Measurements from ENCODE around the gene TRPM5.

TRPM5 gene

DNA sequence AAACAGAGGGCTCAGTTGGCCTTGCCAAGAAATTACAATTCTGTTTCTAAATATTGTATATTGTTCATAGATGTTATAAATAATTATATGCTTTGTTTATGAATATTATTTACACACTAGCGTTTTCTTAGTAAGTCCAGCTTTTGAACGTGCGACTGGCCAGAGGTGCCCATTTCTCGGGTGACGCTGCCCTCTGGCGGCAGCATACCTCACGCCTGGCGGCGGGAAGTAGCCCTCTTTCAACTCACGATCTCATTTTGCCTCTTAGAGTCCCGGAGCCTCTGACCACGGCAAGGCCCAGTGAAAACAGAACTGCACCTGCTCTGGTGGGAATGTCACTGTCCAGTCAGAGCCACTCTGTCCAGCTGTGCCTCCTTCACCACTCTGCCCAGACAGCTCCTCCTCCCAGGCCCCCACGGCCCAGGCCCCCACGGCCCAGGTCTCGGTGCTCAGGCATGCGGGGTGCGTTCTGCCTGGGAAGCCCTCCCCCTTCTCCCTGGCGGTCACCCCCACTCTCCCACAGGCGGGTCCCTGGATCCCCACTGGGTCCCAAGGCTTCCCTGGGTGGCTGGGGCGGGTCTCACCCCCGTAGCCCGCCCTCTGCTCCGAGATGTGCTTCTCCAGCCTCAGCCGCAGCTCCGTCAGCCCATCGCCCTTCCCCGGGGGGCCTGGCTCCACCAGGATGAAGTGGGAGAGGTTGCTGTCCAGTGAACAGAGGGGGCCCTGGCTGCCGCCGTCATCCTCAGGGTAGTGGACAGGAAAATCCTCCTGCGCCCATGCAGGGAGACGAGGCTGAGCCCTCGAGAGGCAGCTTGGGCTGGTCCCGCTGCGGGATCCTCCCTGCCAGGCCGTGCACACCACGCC is 24.4 kb downstream of the TRPM5 start:
- peak in 1 of 2 experiments; percentile 37 for DNase-seq

DNA sequence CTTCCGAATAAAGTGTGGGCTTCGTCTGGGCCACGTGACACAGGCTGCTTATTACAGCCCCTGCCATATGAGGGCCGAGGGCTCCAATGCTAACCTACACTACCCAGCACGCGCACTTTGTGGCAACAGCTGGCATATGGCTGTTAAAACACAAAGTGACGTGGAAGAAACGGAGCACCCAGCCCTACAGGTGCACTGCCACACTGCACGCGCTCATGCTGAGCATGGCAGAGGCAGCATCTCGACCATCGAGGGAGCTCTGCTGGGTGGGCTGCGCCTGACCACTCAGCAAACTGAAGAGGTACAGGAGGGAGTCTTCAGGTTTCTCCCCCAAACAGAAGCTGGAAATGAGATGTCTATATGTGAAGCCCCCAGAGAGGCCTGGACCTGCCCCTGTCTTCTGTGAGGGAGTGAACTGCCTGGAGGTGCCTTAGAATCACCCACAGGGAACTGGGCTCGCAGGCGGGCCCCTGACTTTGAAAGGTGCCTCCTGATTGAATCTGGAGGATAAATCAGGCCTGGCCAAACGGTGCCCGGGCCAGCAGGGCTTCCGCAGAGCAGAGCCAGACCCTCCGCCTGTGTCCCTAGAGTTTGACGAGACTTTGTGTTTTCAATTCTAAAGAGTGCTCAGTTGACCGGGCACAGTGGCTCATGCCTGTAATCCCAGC is 25.5 kb downstream of the TRPM5 start:
- no peak for DNase-seq

DNA sequence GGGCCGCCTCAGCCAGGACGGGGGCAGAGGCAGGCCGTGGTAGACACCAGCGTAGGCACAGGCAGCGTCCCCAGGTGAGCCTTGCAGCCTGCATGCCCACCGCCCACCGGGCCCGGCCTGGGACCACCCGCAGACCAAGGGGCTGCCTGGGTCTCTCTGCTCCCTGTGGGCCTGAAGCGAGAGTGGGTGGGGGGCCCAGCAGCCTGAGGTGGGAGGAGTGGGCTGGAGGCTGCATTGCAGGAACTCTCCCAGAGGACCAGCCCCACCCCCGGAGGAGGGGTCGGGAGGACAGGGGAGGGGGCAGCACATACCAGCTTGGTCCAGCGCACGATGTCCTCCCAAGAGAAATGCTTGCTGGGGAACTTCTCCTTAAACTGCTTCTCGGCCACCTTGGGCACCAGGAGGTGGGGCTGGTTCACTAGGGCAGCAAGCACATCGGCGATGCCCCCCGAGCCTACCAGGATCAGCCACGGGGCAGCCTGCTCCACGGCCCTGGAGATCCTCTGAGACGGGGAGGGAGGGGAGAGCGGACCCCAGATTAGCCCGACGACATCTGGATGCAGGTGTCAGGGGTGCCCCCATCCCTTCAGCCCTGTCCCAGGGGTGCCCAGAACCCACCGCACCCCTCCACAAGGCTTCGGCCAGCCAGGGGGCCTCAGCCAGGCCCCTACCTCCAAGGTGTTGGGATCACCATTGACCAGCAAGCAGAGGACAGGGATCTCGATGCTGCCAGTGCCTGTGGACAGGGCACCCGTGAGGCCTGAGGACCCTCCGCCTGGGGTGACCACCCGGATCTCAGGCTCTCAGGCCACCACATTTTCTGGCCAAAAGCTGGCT is 26.2 kb downstream of the TRPM5 start:
- DNase-seq: no peak

DNA sequence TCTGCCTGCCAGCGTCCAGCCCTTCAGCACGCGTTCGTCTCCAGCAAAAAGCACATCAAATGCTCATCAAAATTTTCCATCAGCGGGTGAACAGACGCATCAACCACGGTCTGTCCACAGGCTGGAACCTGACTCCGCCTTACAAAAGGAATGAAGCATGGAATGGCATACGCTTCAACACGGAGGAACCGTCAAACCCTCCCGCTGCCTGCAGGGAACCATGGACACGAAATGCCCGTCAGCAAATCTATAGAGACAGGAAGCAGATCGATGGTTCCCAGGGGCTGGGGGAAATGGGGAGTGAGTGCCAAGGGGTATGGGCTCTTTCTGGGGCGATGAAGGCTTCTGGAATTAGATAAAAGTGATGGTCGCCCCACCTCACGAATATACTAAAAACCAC is 27.5 kb downstream of the TRPM5 start:
- DNase-seq: no peak

DNA sequence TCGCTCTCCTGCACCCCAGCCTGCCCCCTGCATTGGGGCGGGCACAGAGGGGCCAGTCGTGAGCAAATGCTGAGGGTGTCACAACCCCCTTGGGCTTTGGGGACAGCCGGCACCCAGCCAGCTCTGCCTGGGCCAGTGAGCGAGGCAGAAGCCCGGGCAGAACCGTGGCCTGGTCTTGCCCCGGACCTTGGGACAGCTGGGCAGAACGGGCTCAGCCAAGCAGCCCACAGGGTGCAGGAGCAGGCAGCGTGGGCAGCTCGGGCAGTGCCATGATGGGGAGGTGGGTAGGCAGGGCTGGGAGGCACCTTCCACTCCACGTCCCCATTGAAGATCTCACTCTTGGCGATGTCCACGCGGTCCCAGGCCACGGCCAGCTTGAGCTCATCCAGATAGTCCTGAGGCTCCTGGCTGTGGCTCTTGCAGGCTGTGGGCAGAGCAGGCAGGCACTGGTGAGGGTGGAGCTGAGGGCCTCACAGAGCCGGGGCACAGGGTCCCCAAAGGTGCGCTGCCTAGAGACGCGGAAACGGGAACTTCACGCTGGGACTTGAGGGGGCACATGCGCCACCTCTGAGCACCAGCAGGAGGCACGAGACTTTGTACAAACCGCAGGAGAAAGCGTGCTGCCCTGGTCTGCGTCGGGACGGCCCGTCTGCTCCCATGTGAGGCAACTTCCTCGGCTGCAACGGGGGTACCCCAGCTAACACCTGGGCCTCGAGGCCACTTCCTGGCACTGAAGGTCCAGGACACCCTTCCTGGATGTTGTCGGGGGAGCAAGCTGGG is 28.5 kb downstream of the TRPM5 start:
- DNase-seq: no peak

DNA sequence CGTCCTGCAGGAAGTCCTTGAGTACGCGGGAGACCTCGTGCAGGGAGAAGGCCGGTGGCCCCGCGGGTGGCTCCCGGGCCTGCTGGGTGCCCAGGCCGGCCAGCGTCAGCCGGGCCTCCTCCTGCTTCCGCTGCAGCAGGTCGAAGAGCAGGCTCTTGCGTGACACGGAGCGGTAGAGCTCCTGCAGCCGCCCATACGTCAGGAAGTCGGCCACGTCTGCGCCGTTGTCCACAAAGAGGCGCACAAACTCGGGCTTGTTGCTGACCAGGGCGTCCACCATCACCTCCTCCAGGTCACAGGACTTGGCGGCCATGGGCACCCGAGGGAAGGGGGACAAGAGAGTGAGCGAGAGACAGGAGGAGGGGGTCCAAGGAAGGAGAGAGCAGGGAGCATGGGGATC is 29.1 kb downstream of the TRPM5 start:
- DNase-seq: no peak

DNA sequence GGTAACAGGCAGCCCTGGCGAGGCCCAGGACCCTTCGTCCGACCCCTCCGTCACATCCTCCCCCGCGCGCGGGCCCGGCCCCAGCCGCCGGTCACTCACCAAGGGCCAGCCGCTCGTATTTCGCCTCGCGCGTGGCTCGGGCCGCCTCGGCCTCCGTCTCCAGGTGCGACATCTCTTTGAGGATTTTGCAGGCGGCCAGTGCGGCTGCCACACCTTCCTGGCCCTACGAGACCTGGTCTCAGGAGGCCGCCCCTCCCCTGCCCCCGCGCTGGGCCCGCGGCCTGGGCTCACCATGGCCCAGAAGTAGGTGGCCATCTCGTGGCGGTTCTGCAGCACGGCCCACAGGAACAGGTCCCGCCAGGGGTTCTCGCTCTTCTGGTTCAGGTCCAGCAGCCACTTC is 29.7 kb downstream of the TRPM5 start:
- DNase-seq: no peak

DNA sequence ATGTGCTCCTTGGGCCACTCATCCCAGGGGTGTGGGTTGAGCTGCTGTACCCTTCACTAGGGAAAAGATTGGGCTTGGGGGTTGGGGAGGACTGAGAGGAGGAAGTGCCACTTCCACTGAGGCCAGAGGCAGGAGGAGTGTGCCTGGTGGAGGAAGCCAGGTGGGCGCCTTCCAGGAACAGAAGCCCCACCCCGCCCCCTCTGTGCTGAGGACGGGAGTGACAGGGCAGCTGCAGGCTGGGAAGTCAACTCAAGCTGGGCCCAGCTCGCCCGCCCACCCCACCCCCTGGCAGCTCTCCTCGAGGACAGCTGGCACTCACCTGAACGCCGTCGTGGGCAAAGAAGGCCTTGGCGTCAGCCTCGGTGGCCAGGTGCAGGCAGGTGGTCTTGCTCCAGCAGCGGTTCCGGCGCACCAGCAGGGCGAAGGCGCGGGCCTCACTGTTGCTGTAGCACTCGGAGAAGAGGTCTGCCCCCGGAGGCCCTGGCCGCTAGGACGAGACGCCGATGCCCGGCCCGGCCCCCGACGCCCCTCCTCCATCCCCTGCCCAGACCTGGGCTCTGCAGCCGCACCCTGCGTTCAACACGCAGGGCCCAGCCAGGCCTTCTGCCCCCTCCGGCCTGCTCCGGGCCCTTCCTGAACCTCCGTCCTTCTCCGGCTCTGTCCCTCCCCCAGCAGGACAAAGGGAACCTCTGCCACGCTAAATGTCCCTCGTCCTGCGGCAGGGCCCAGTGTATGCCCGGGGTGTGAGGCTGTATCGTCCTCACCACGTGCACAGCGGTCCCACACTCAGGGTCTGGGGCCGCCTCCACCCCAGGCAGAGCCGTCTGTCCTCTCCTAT is 30.4 kb downstream of the TRPM5 start:
- DNase-seq: peak in 1 of 2 experiments; percentile 36

DNA sequence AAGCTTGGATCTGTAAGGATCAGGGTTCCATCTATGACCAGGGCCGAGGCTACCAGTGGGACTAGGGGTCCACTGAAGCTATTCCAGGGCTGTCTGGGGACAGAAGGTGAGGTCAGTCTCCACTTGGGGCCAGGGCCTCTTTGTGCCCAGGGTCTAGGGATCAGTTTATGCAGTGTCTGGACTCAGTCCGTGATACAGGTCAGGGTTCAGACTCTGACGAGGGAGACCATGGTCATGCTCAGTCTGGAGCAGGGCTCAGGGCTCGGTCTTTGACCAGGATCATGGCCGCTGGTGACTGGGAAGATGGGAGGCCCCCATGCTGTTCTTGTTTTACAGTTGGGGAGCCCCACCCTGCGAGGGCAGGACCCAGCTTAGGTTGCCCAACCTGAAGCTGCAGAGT is 32.0 kb downstream of the TRPM5 start:
- DNase-seq: no peak

DNA sequence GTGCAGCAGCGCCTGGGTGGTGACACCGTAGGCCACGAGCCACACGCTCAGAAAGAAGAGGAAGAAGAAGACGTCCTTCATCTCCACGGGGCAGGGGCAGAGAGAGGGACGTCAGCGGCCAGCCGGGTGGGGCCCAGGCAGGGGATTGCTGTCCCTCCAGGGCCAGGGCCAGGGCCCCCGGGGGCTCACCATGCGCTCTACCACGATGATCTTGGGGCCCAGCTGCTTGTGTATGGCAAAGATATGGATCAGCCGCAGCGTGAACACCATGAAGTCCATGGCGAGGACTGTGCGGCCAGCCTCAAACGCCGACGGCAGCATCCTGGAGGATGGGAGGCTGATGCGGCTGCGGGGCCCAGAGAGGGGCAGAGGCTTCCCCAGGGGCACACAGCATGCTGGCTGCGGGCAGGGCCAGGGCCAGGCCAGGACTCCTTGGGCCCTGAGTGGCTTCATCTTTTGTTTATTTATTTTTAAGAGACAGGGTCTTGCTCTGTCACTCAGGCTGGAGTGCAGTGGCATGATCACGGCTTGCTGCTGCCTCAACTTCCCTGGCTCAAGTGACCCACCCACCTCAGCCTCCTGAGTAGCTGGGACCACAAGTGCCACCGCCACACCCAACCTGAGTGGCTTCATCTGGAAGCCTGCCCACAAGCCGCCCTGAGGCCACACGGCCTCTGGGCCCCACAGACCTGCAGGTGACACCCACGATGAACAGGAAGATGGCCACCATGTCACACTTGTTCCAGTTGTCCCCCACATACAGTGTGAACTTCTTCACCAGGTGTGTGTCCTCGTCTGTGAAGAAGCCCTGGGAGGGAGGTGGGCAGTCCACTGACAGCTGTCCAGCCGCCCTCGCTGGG is 32.6 kb downstream of the TRPM5 start:
- no peak for DNase-seq

DNA sequence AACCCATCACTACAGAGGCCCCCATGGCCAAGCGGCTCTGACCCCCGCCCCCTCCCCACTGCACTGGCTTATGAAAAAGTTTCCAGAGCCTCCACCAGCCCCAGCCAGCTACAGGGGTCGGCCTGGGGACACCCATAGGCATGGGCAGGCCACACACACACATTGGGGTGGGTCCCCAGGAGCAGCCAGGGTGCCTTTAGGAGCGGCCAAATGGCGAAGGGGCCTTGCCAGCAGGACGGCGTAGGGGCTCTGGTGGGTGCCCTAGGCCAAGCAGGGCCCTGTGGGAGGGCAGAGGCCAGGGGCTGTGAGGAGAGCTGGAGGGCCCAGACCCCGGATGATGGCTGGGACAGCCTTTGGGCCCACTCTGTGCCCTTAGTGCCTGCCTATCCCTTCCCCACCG is 33.7 kb downstream of the TRPM5 start:
- DNase-seq: no peak

DNA sequence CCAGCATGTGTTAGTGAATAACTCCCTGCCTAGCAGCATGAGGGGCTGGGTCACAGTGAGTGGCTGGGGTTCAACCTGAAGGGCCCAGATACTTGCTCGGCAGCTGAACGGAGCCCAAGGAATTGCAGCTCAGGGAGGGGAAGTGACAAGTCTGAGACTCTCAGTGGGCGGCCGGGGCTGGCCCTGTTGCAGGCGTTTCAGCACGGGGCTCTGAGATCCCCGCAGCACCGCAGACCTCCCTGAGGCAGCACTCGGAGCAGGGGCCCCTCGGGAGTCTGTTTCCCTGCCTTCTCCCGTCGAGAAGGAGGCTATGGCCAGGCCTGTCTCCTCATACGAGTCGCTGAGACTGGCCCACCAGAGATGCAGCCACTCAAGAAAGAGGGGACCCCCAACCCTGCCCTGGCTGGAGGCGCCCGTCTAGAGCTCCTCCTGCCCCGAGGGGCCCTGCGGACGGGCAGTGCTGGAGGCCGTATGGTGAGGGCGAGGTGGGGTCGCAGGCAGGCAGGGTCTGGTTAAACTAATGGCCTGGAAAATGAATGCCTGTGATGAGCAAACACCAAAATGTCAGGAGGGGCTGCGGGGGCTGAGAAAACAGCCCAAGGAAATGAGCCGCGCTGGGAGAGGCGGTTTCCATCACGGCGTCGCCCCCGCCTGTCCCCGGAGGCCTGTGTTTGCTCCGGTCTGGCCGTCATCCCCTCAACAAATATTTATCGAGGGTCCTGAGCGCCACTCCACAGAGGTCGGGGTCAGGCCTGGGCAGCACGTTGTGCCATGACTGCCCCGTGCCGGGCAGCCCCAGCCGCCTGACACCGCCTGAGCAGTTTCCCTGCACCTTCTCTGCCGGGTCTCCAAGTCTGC is 34.5 kb downstream of the TRPM5 start:
- no peak for DNase-seq

DNA sequence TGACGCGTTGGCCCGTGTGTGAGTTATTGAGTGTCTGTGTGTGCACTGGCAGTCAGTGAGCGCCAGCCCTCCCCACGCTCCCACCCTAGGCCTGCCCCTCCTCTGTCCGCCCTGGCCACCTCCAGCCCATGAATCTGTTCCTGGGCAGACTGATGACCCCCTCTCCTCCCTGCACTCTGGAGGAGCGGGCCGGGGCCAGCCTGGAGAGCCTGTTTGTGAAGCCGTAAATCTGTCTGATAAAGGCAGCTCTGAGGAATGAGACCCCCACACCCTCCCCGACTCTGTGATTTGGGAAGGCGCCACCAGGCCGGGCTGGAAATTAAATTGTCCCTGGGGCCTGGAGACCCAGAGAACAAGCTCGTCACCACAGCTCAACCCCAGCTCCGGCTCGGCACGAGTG is 35.2 kb downstream of the TRPM5 start:
- no peak for DNase-seq

DNA sequence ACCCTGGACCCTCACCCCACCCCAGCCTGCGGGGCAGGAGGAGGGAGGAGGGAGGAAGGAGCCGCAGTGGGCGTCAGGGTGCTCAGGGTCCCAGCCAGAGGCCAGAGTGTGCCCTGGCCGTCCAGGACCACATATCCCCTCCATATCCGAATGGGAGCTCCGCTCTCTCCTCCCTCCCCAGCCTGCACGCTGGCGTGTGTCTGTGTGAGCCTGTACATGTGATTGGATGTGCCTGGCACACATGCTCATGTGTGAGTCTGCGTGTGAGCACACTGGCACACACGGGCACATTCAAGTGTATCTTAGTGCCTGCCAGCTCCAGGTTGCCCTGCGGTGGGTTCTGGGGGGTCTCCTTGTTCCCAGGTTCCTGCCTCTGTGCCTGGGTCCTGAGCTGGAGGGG is 35.6 kb downstream of the TRPM5 start:
- no peak for DNase-seq

DNA sequence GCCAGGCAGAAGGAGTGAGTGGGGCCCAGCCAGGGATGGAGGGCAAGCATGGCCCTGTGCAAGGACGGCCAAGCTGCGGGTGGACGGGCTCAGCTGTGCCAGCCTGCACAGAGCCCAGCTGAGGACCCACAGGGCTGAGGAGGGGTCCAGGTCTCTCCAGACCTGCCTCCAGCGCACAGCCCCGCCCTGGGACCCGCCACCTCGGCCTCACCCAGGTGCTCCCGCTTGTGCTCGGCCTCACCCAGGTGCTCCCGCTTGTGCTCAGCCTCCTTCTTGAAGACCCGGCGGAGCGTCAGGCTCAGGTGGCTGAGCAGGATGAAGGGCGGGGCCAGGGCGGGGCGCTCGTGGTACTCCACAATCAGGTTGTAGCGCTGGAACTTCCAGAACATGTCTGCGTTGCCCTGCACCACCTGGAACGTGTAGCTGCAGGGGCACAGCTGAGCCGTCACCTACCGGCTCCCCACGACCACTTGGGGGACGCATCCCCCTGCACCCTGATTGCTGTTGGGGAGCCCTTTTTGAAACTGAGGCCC is 37.4 kb downstream of the TRPM5 start:
- no peak for DNase-seq

DNA sequence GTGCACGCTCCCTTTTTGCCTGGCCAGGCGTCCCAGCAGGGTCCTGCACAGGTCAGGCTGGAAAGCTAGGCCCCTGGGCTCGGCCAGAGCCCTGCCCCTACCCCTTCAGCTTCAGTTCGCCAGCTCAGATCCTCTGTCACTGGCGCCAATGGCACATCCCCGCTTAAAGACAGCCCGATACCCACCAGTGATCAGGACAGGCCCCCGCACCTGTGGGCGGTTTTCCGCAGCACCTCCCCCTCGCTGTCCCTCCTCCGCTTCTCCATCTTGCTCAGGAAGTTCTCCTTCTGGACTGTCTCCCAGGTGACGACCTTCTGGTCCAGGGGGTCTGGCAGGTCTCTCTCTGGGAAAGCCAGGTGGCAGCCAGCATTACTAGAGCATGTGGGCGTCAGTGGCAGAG is 37.9 kb downstream of the TRPM5 start:
- no peak for DNase-seq

DNA sequence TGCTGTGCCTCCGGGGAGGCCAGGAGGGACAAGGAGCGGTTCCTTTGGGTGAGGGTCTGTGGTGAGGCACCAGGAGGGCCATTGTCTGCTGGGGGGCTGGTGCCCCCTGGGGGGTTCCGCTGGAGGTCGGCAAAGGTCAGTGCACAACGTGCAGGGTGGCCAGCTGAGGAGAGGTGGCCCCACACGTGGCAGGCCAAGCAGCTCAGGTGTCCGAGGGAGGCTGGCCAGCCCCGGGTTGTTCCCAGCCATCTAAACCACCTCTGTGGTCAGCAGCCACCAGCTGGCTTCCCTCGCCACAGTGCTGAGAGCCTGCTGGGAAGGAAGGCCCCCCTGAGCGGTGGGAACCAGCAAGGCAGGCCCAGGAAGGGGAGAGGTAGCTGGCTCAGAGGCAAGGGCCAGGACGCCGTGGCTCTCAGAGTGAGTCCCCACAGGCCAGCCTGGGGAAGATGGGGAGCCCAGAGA is 39.5 kb downstream of the TRPM5 start:
- no peak for DNase-seq

DNA sequence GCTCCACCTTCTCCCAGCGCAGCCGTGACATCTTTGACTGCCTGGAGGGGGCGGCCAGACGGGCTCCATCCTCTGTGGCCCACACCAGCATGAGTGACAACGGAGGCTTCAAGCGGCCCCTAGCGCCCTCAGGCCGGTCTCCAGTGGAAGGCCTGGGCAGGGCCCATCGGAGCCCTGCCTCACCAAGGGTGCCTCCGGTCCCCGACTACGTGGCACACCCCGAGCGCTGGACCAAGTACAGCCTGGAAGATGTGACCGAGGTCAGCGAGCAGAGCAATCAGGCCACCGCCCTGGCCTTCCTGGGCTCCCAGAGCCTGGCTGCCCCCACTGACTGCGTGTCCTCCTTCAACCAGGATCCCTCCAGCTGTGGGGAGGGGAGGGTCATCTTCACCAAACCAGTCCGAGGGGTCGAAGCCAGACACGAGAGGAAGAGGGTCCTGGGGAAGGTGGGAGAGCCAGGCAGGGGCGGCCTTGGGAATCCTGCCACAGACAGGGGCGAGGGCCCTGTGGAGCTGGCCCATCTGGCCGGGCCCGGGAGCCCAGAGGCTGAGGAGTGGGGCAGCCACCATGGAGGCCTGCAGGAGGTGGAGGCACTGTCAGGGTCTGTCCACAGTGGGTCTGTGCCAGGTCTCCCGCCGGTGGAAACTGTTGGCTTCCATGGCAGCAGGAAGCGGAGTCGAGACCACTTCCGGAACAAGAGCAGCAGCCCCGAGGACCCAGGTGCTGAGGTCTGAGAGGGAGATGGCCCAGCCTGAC is 41.2 kb downstream of the TRPM5 start:
- no peak for DNase-seq

DNA sequence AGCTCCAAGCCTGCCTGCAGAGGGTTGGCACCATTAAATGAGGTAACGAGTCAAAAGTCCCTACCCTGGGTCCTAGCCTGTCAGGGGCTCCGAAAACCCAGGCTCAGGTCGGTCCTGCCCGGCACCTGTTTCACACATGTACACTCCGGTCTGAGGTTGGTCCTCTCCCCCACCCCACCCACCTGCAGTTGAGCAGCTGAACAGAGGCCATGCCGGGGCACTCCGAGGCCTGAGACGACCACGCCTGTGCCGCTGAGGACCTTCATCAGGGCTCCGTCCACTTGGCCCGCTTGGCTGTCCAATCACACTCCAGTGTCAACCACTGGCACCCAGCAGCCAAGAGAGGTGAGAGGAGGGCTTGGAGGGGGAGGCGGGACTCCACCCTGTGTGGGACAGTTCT is 42.2 kb downstream of the TRPM5 start:
- no peak for DNase-seq

Data from SHP77 (cell line).